ENCODE results near the gene LCN15.

- TF ChIP-seq CTCF (IDR thresholded peaks at IDR 0.05) (no peak), POLR2A (IDR thresholded peaks at IDR 0.05) (no peak)
Measured at GRCh38 chr9:136714893-136715274, 49.4 kb downstream of the LCN15 start.
